H1 (cell line): ENCODE results near the gene TIMM21. TPM values are rescaled to one million over a fixed set of nuclear protein-coding genes. Genes with fewer than 3 reads are reported as not detected.

Experiments used
- CTCF ChIA-PET: fragments of 300-600 bp; sonication (Branson Sonifier 250); formaldehyde crosslinking; loops from one replicate; lab custom pipeline; 2021; ENCODE audit not compliant: partially characterized antibody; lab: Charles Lee
- POLR2A ChIA-PET: fragments of 300-600 bp; sonication (Branson Sonifier 250); formaldehyde crosslinking; loops from one replicate; lab custom pipeline; 2021; ENCODE audit warnings: inconsistent platforms; ENCODE audit not compliant: partially characterized antibody; lab: Charles Lee
- DNase-seq, 2 experiments: peaks; one replicate each; pipeline versions ENCODE4 v3.0.0 to v3.0.0-alpha.2; 2010 to 2022; ENCODE audit warnings: low spot score in 2 of 2, low read depth in 1 of 2, mixed read lengths in 1 of 2
- FAIRE-seq: peaks from 2 replicates; lab custom pipeline; 2011; peaks lifted over from hg19 to GRCh38; lab: Jason Lieb, UNC
- H2AFZ ChIP-seq: 2 replicates; pipeline ENCODE4 v1.8.1; 2012; ENCODE audit warnings: low read length, inconsistent platforms
- H2AK5ac ChIP-seq: 2 replicates; pipeline ENCODE4 v1.6.1; 2013; ENCODE audit warnings: low read depth, low read length
- H2BK120ac ChIP-seq: replicated peaks from 2 replicates; pipeline ENCODE3; 2013; ENCODE audit warnings: low read depth, low read length, inconsistent platforms
- H2BK12ac ChIP-seq: 2 replicates; pipeline ENCODE4 v1.6.1; 2013; ENCODE audit warnings: low read depth, low read length
- H2BK15ac ChIP-seq: 2 replicates; pipeline ENCODE4 v1.6.1; 2013; ENCODE audit warnings: low read length
- H2BK20ac ChIP-seq: 2 replicates; pipeline ENCODE4 v1.6.1; 2013; ENCODE audit warnings: low read length
- H2BK5ac ChIP-seq: 2 replicates; pipeline ENCODE4 v1.6.1; 2013; ENCODE audit warnings: low read depth, low read length
- H3K14ac ChIP-seq: 2 replicates; pipeline ENCODE4 v1.6.1; 2013; ENCODE audit warnings: inconsistent platforms; ENCODE audit not compliant: insufficient read length
- H3K18ac ChIP-seq: 2 replicates; pipeline ENCODE4 v1.6.1; 2013; ENCODE audit warnings: low read length; ENCODE audit errors: extremely low read depth
- H3K23ac ChIP-seq: 2 replicates; pipeline ENCODE4 v1.6.1; 2013; ENCODE audit warnings: inconsistent platforms; ENCODE audit not compliant: insufficient read length
- H3K23me2 ChIP-seq: 2 replicates; pipeline ENCODE4 v1.6.1; 2013; ENCODE audit warnings: low read depth, low read length
- H3K27ac ChIP-seq: 2 replicates; pipeline ENCODE4 v1.6.1; 2011; ENCODE audit warnings: low read depth, low read length, inconsistent platforms
- H3K27me3 ChIP-seq, 4 experiments: replicated peaks in 1 of 4; 1 replicate in 1 of 4; 2 replicates in 3 of 4; pipeline versions ENCODE4 v1.6.1 to v1.8.1; 2011 to 2013; ENCODE audit warnings: low read length in 3 of 4, mild to moderate bottlenecking in 3 of 4, inconsistent platforms in 2 of 4, mixed read lengths in 2 of 4, moderate library complexity in 1 of 4; ENCODE audit not compliant: control insufficient read depth in 3 of 4, insufficient read depth in 3 of 4; ENCODE audit errors: extremely low read depth in 1 of 4
- H3K36me3 ChIP-seq, 4 experiments: 2 replicates each; pipeline versions ENCODE4 v1.6.1 to v1.8.1; 2011 to 2013; ENCODE audit warnings: mild to moderate bottlenecking in 4 of 4, low read length in 3 of 4, moderate library complexity in 2 of 4, control low read depth in 1 of 4, inconsistent platforms in 1 of 4; ENCODE audit not compliant: insufficient read depth in 4 of 4, control insufficient read depth in 2 of 4
- H3K4ac ChIP-seq: replicated peaks from 2 replicates; pipeline ENCODE3; 2013; ENCODE audit warnings: low read length, low read depth, mixed read lengths, inconsistent platforms; ENCODE audit not compliant: insufficient read length
- H3K4me1 ChIP-seq, 4 experiments: replicated peaks in 1 of 4; 1 replicate in 1 of 4; 2 replicates in 3 of 4; pipeline versions ENCODE4 v1.6.1 to v1.8.1; 2011 to 2013; ENCODE audit warnings: low read length in 3 of 4, inconsistent platforms in 2 of 4, mixed read lengths in 1 of 4; ENCODE audit not compliant: insufficient read depth in 4 of 4, control insufficient read depth in 3 of 4
- H3K4me2 ChIP-seq, 2 experiments: 2 replicates each; pipeline versions ENCODE4 v1.6.1 to v1.8.1; 2011 to 2013; ENCODE audit warnings: low read depth in 2 of 2, low read length in 2 of 2, control low read depth in 1 of 2, inconsistent platforms in 1 of 2, mild to moderate bottlenecking in 1 of 2; ENCODE audit not compliant: insufficient read depth in 1 of 2
- H3K4me3 ChIP-seq, 4 experiments: fragments of 200-600, 300-600 bp in 1 of 4; sonication (generic), shearing (Covaris generic), sonication (Bioruptor Twin) in 1 of 4; 2 replicates each; pipeline versions ENCODE4 v1.5.1 to v1.8.1; 2011 to 2016; ENCODE audit warnings: low read length in 4 of 4, low read depth in 3 of 4, control low read depth in 2 of 4, inconsistent platforms in 2 of 4, mild to moderate bottlenecking in 2 of 4, mixed read lengths in 1 of 4, moderate library complexity in 1 of 4; ENCODE audit not compliant: insufficient read depth in 2 of 4; ENCODE audit errors: extremely low read depth in 1 of 4
- H3K56ac ChIP-seq: replicated peaks from 2 replicates; pipeline ENCODE3; 2013; ENCODE audit warnings: low read depth, mild to moderate bottlenecking, mixed read lengths, low read length, inconsistent platforms; ENCODE audit not compliant: insufficient read length
- H3K79me1 ChIP-seq: 2 replicates; pipeline ENCODE4 v1.6.1; 2013; ENCODE audit warnings: low read depth, low read length, control low read depth
- H3K79me2 ChIP-seq, 2 experiments: 2 replicates each; pipeline versions ENCODE4 v1.6.1 to v1.8.1; 2012 to 2013; ENCODE audit warnings: low read length in 2 of 2, mild to moderate bottlenecking in 2 of 2, inconsistent platforms in 1 of 2; ENCODE audit not compliant: insufficient read depth in 2 of 2, control insufficient read depth in 1 of 2
- H3K9ac ChIP-seq, 4 experiments: replicated peaks in 1 of 4; 1 replicate in 1 of 4; 2 replicates in 3 of 4; pipeline versions ENCODE4 v1.6.1 to v1.8.1; 2011 to 2013; ENCODE audit warnings: low read depth in 3 of 4, low read length in 3 of 4, control low read depth in 2 of 4, mild to moderate bottlenecking in 2 of 4, moderate library complexity in 2 of 4, inconsistent platforms in 1 of 4; ENCODE audit errors: extremely low read depth in 1 of 4
- H3K9me3 ChIP-seq, 2 experiments: 2 replicates each; pipeline versions ENCODE4 v1.6.1 to v1.8.1; 2012 to 2013; ENCODE audit warnings: mild to moderate bottlenecking in 2 of 2, moderate library complexity in 2 of 2, control low read depth in 1 of 2, inconsistent platforms in 1 of 2, low read depth in 1 of 2, low read length in 1 of 2, mixed read lengths in 1 of 2; ENCODE audit not compliant: insufficient read depth in 2 of 2
- H4K20me1 ChIP-seq, 2 experiments: replicated peaks in 1 of 2; 2 replicates each; pipeline versions ENCODE3 to v1.8.1; 2011 to 2013; ENCODE audit warnings: inconsistent platforms in 2 of 2, low read length in 2 of 2, mild to moderate bottlenecking in 1 of 2; ENCODE audit not compliant: insufficient read depth in 2 of 2, control insufficient read depth in 1 of 2
- H4K5ac ChIP-seq: 2 replicates; pipeline ENCODE4 v1.6.1; 2013; ENCODE audit warnings: low read length, low read depth, mixed read lengths, inconsistent platforms; ENCODE audit not compliant: insufficient read length
- H4K8ac ChIP-seq: 2 replicates; pipeline ENCODE4 v1.8.0; 2013; ENCODE audit warnings: mild to moderate bottlenecking, moderate library complexity, low read length, inconsistent platforms; ENCODE audit not compliant: insufficient read depth; ENCODE audit errors: extremely low read depth
- H4K91ac ChIP-seq: replicated peaks from 2 replicates; pipeline ENCODE3; 2013; ENCODE audit warnings: low read length, mixed read lengths, inconsistent platforms; ENCODE audit not compliant: insufficient read length
- BACH1 ChIP-seq: IDR thresholded peaks from 2 replicates; pipeline ENCODE4 v1.6.1; 2012; ENCODE audit warnings: low read length, improper control_type of control experiment
- CTBP2 ChIP-seq: IDR thresholded peaks from 2 replicates; pipeline ENCODE4 v1.7.0; 2011; ENCODE audit warnings: borderline replicate concordance, mild to moderate bottlenecking, moderate library complexity, mixed read lengths, low read length; ENCODE audit not compliant: insufficient read depth, insufficient read length
- GABPA ChIP-seq: IDR thresholded peaks from 2 replicates; pipeline ENCODE4 v1.6.1; 2011; ENCODE audit warnings: mild to moderate bottlenecking, low read length, moderate library complexity, borderline replicate concordance; ENCODE audit not compliant: insufficient read depth
- KDM5A ChIP-seq: fragments of 200-600 bp; IDR thresholded peaks from 2 replicates; pipeline ENCODE4 v1.7.1; 2012; ENCODE audit warnings: mild to moderate bottlenecking, low read length, inconsistent platforms, mixed read lengths
- SP4 ChIP-seq: IDR thresholded peaks from 2 replicates; pipeline ENCODE4 v1.6.1; 2012; ENCODE audit warnings: low read length, inconsistent platforms
- TCF12 ChIP-seq: IDR thresholded peaks from 2 replicates; pipeline ENCODE4 v1.6.1; 2011; ENCODE audit warnings: low read depth, mild to moderate bottlenecking, low read length
- TEAD4 ChIP-seq: IDR thresholded peaks from 2 replicates; pipeline ENCODE4 v1.6.1; 2012; ENCODE audit warnings: low read depth, low read length, inconsistent platforms, mixed read lengths
- USF2 ChIP-seq: IDR thresholded peaks from 2 replicates; pipeline ENCODE4 v1.6.1; 2011; ENCODE audit warnings: low read length, improper control_type of control experiment
- YY1 ChIP-seq: IDR thresholded peaks from 2 replicates; pipeline ENCODE4 v1.6.1; 2011; ENCODE audit warnings: low read depth, mild to moderate bottlenecking, low read length
- WGBS, 2 experiments: shearing (Covaris generic) in 1 of 2; methylation state at CpG; one replicate each; pipeline versions ENCODE4 v1.1.6 to v1.1.7; 2013 to 2015; ENCODE audit warnings: low lambda C conversion rate in 2 of 2, mixed read lengths in 2 of 2, inconsistent platforms in 1 of 2, low coverage in 1 of 2, missing lambda C conversion rate in 1 of 2; ENCODE audit not compliant: insufficient replicate concordance in 2 of 2, insufficient coverage in 1 of 2, insufficient read length in 1 of 2; ENCODE audit errors: extremely low coverage in 1 of 2, missing lambda C conversion rate in 1 of 2; 5-methylcytosine and 5-hydroxymethylcytosine counted together
- polyA plus RNA-seq, 7 experiments: library from polyadenylated mRNA; depleted of rRNA in 3 of 7; stranded (reverse) in 5 of 7; unstranded in 2 of 7; fragments of >200 nt in 5 of 7; fragments of 200-250 nt in 2 of 7; gene quantifications; 1 replicate in 5 of 7; 2 replicates in 1 of 7; 4 replicates in 1 of 7; pipeline versions ENCODE4 v1.2.1 to v1.2.3, GENCODE V29; 2011 to 2013; ENCODE audit warnings: missing spikeins in 2 of 7, mixed read lengths in 2 of 7
- total RNA-seq: library from RNA; stranded (reverse); fragmentation: NEBNext Ultra II Directional; extraction: Animal tissue kit (Norgen Biotek cat#: 25700); gene quantifications from 2 replicates; pipeline ENCODE4 v1.2.1, GENCODE V29; 2021
- TF ChIP-seq, protein P1 (sequence below), 3 experiments: IDR thresholded peaks; 1 replicate in 2 of 3; 2 replicates in 1 of 3; pipeline versions ENCODE4 v1.5.1 to v1.6.1; 2011; ENCODE audit warnings: low read length in 3 of 3, mild to moderate bottlenecking in 3 of 3, inconsistent platforms in 2 of 3, low read depth in 1 of 3, moderate library complexity in 1 of 3; ENCODE audit not compliant: insufficient read depth in 1 of 3; ENCODE audit errors: control extremely low read depth in 1 of 3

Gene TIMM21
- total and polyA plus RNA-seq, 2 of the 8 experiments (the other 6 are each of a cell fraction or from before 2014, with no cell fraction given), result 27.9 to 43.8 TPM

DNA sequence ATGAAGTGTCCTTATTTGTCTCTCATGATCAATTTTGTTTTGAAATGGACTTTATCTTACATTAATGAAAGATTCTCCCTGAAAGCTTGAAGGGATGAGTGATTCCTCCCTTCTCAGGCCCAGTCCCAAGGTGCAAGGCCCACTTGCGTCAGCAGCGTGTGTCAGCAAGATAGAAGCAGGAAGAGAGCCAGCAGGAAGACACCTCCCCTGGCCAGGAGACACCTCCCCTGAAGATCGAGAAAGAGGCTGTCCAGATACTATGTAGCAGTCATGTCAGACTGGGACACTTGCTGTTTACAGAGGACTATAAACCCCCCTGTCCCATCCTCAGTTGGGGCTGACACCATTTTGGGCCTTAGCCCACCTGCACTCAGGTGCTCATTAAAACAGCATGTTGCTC lies 38.3 kb downstream of the TIMM21 start:
- Histone ChIP-seq H2BK120ac (no peak overlapping the region), H4K5ac (no peak overlapping the region), H2AFZ (no peak overlapping the region), H3K27me3 (no peaks in the 10 kb centered on the region), H2BK20ac (no peak overlapping the region), H2BK12ac (0 out of 2 replicates have a peak overlapping the region, but pooled peaks have one; percentile 39), H3K23ac (no peak overlapping the region), H2AK5ac (no peak overlapping the region), H3K9ac (no peak overlapping the region), H3K14ac (no peak overlapping the region), H2BK15ac (0 out of 2 replicates have a peak overlapping the region, but pooled peaks have one; percentile 2), H3K36me3 (no peaks in the 10 kb centered on the region), H3K4me3 (no peak overlapping the region), H3K79me2 (no peaks in the 10 kb centered on the region), H2BK5ac (no peak overlapping the region), H4K91ac (no peak overlapping the region), H3K79me1 (no peaks in the 10 kb centered on the region), H3K23me2 (no peaks in the 10 kb centered on the region), H4K8ac (no peak overlapping the region), H4K20me1 (no peaks in the 10 kb centered on the region), H3K4me1 (peaks cover 2 to 11% (median 8%) of the 10 kb centered on the region in 4 experiments; a peak in 6 of 7 replicates), H3K27ac (no peak overlapping the region), H3K4ac (no peak overlapping the region), H3K9me3 (no peaks in the 10 kb centered on the region), H3K56ac (no peak overlapping the region), H3K18ac (no peak overlapping the region), H3K4me2 (no peak overlapping the region)
- POLR2A ChIA-PET, result no interaction called here
- TF ChIP-seq SP4, result no peak
- TF ChIP-seq CTBP2, result no peak
- TF ChIP-seq TEAD4, result no peak
- no peak for TF ChIP-seq GABPA
- TF ChIP-seq USF2, result no peak
- no peak for TF ChIP-seq TCF12
- no peak for TF ChIP-seq KDM5A
- TF ChIP-seq, protein P1, sequence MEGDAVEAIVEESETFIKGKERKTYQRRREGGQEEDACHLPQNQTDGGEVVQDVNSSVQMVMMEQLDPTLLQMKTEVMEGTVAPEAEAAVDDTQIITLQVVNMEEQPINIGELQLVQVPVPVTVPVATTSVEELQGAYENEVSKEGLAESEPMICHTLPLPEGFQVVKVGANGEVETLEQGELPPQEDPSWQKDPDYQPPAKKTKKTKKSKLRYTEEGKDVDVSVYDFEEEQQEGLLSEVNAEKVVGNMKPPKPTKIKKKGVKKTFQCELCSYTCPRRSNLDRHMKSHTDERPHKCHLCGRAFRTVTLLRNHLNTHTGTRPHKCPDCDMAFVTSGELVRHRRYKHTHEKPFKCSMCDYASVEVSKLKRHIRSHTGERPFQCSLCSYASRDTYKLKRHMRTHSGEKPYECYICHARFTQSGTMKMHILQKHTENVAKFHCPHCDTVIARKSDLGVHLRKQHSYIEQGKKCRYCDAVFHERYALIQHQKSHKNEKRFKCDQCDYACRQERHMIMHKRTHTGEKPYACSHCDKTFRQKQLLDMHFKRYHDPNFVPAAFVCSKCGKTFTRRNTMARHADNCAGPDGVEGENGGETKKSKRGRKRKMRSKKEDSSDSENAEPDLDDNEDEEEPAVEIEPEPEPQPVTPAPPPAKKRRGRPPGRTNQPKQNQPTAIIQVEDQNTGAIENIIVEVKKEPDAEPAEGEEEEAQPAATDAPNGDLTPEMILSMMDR (IDR thresholded peaks at IDR 0.05; ENCODE audit: control extremely low read depth in 1 of 3, insufficient read depth in 1 of 3, low read depth in 1 of 3, low read length in 3 of 3), result no peak
- TF ChIP-seq BACH1, result no peak
- no peak for TF ChIP-seq YY1
- FAIRE-seq (no peak), DNase-seq (no peak)
- WGBS, 2 experiments, result 97% methylated on average over 3 of the region's 3 CpGs; no CpG with 5 or more reads in 1 of the 2 experiments
- CTCF ChIA-PET, result interaction anchor here (1.1 kb wide), 1 partner anchor 273 kb away, joined by 4 read pairs; no protein-coding TSS in a partner anchor
